Gastrocnemius medialis (tissue), 4 donors: ENCODE measurements around the gene PFDN2. TPM values are rescaled to one million over a fixed set of nuclear protein-coding genes. Genes with fewer than 3 reads are reported as not detected.

Source experiments
- ATAC-seq, 2 donors: fragments of 150-250 bp; one replicate each; pipeline ENCODE4 v1.9.1; 2016
- DNase-seq, 2 donors: peaks; one replicate each; pipeline ENCODE4 v3.0.0-alpha.2; 2019
- H3K27ac ChIP-seq, 4 donors: fragments of 200-600 bp; sonication (generic); 1 replicate in 1 of 4; 2 replicates in 3 of 4; pipeline ENCODE4 v1.5.1; 2016 to 2018; ENCODE audit warnings: mild to moderate bottlenecking in 2 of 4, moderate library complexity in 1 of 4
- H3K27me3 ChIP-seq, 3 donors: fragments of 200-600 bp; sonication (generic) in 2 of 3; 1 replicate in 1 of 3; 2 replicates in 2 of 3; pipeline versions ENCODE4 v1.5.1 to v1.6.0; 2016 to 2019; ENCODE audit warnings: mild to moderate bottlenecking in 1 of 3, moderate library complexity in 1 of 3
- H3K36me3 ChIP-seq, 2 donors: fragments of 200-600 bp; sonication (generic) in 1 of 2; one replicate each; pipeline ENCODE4 v1.5.1; 2017 to 2018
- H3K4me1 ChIP-seq, 2 donors: fragments of 200-600 bp; sonication (generic) in 1 of 2; one replicate each; pipeline ENCODE4 v1.5.1; 2016 to 2017; ENCODE audit warnings: mild to moderate bottlenecking in 2 of 2
- H3K4me3 ChIP-seq, 4 donors: fragments of 200-600 bp; sonication (generic) in 3 of 4; 1 replicate in 1 of 4; 2 replicates in 3 of 4; pipeline ENCODE4 v1.5.1; 2016 to 2019; ENCODE audit warnings: mild to moderate bottlenecking in 2 of 4
- H3K9me3 ChIP-seq, 3 donors: fragments of 200-600 bp; sonication (generic) in 2 of 3; 1 replicate in 1 of 3; 2 replicates in 2 of 3; pipeline ENCODE4 v1.5.1; 2016 to 2019
- CTCF ChIP-seq, 5 experiments: fragments of 450-650 bp in 3 of 5; fragments of 200-600 bp in 2 of 5; sonication (generic) in 2 of 5; IDR thresholded peaks in 4 of 5; conservative IDR thresholded peaks in 1 of 5; 1 replicate in 4 of 5; 2 replicates in 1 of 5; pipeline ENCODE4 v1.5.1; 2016 to 2019; ENCODE audit warnings: antibody characterized with exemption in 5 of 5, mild to moderate bottlenecking in 3 of 5, moderate library complexity in 3 of 5
- POLR2A ChIP-seq, 2 donors: fragments of 450-650 bp; IDR thresholded peaks; one replicate each; pipeline ENCODE4 v1.6.1; 2017; ENCODE audit warnings: antibody characterized with exemption in 2 of 2, mild to moderate bottlenecking in 2 of 2, moderate library complexity in 2 of 2
- in situ Hi-C, 4 donors: fragments of 200-750 bp; cut with MboI; loops; one replicate each; pipeline versions ENCODE4 v1.15.0 to v1.8.0; 2017; ENCODE audit warnings: low sequenced_read_pairs in 4 of 4
- intact Hi-C: fragments of 100-400 bp; cut with DNase I; formaldehyde crosslinking; loops from one replicate; pipeline ENCODE4 v1.15.1; 2023; ENCODE audit warnings: low total_unique reads
- total RNA-seq, 4 donors: library from RNA; depleted of rRNA; stranded (reverse); fragments of >200 nt; gene quantifications; one replicate each; pipeline versions ENCODE4 v1.1.0 to v1.2.3, GENCODE V29; 2016

The PFDN2 gene
- total RNA-seq, 4 donors from 2014 or later = 62.4 to 106 (median 74.1) TPM

DNA sequence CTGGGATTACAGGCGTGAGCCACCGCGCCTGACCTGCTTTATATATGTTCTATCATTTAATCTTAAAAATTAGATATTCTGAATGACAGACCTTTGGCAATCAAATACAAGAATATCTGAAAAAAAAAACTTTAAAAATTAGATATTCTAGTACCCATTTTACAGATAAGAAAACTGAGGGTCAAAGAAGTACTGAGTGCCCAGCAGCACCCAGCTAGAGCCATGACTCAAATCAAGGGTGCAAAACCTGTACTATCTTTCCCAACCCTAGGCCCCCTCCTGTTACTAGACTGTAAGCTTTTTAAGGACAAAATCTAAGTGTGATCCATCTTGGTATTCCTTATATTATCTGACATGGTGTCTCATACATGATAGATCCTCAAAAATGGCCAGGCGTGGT, 56.4 kb downstream of the PFDN2 start:
- H3K4me1 ChIP-seq = no peaks in the 10 kb centered on the region
- H3K27me3 ChIP-seq = peaks cover 0 to 13% (median under 1%) of the 10 kb centered on the region in 3 donors
- TF ChIP-seq CTCF (IDR thresholded peaks at IDR 0.05 in 4 of 5, conservative IDR thresholded peaks at IDR 0.05 in 1 of 5) (no peak), POLR2A (IDR thresholded peaks at IDR 0.05) (no peak)
- H3K36me3 ChIP-seq = no peaks in the 10 kb centered on the region
- in situ Hi-C loops = no loop called here
- H3K27ac ChIP-seq = no peak overlapping the region
- intact Hi-C loops = no loop called here
- no peak overlapping the region for H3K4me3 ChIP-seq
- DNase-seq (no peak), ATAC-seq (no peak)
- H3K9me3 ChIP-seq = no peaks in the 10 kb centered on the region

DNA sequence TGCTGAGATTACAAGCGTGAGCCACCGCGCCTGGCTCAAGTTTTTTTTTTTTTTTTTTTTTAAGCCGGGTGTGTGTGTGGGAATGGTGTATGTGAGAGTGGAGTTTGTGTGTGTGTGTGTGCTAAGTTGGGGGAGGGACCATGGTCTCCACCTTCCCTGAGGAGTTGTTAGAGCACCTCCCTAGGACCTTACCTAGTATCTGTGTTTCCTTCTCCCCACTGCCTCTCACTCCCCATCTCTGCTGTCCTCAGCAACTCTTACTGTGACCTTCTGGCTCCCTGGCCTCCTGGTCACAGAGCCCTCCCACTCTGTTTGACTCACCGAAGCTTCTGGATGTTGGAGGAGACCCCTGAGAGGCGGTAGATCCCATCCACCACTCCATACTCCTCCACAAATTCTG, 58.5 kb downstream of the PFDN2 start:
- H3K9me3 ChIP-seq = no peaks in the 10 kb centered on the region
- ATAC-seq (no peak), DNase-seq (no peak)
- peaks cover 0 to 12% (median 10%) of the 10 kb centered on the region in 3 donors for H3K27me3 ChIP-seq
- no peak overlapping the region for H3K27ac ChIP-seq
- no peaks in the 10 kb centered on the region for H3K4me1 ChIP-seq
- in situ Hi-C loops (no loop called here), intact Hi-C loops (no loop called here)
- no peak overlapping the region for H3K4me3 ChIP-seq
- no peak for TF ChIP-seq CTCF (IDR thresholded peaks at IDR 0.05 in 4 of 5, conservative IDR thresholded peaks at IDR 0.05 in 1 of 5)
- no peak for TF ChIP-seq POLR2A (IDR thresholded peaks at IDR 0.05)
- H3K36me3 ChIP-seq = no peaks in the 10 kb centered on the region

GRCh38 chr1:161054805-161055204, 63.0 kb downstream of the PFDN2 start:
- no peaks in the 10 kb centered on the region for H3K36me3 ChIP-seq

DNA sequence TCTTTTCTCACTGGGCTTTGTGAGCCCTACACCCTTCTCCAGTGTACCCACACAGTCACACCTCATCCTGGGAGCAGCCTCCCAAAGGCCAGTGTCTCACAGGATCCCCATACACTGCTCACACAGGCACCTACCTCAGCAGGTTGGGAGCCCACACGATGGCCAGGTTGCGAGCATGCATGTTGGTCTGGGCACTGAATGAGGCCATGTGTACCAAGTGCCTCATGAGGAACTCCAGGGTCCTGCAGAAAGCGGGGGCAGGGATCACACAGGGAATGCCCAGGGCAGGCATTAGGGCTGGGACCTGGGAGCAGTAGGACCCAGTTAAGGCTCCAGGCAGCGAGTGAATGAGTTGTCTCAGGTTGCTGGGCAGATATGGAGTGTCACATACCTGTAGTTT, 63.6 kb downstream of the PFDN2 start:
- Histone ChIP-seq H3K9me3 (no peaks in the 10 kb centered on the region), H3K27ac (no peak overlapping the region), H3K36me3 (no peaks in the 10 kb centered on the region), H3K4me3 (no peak overlapping the region), H3K4me1 (no peaks in the 10 kb centered on the region), H3K27me3 (peaks cover 0 to 16% (median 10%) of the 10 kb centered on the region in 3 donors)
- in situ Hi-C loops (no loop called here), intact Hi-C loops (no loop called here)
- no peak for ATAC-seq
- no peak for DNase-seq
- TF ChIP-seq POLR2A (IDR thresholded peaks at IDR 0.05) (no peak), CTCF (IDR thresholded peaks at IDR 0.05 in 4 of 5, conservative IDR thresholded peaks at IDR 0.05 in 1 of 5) (no peak)

More at GRCh38 chr1:161054805-161055204, 63.0 kb downstream of the PFDN2 start:
- in situ Hi-C loops = no loop called here
- H3K4me1 ChIP-seq = no peaks in the 10 kb centered on the region
- peaks cover 0 to 16% (median 10%) of the 10 kb centered on the region in 3 donors for H3K27me3 ChIP-seq
- no peaks in the 10 kb centered on the region for H3K9me3 ChIP-seq
- no peak overlapping the region for H3K27ac ChIP-seq
- no peak for DNase-seq
- H3K4me3 ChIP-seq = no peak overlapping the region
- TF ChIP-seq CTCF (IDR thresholded peaks at IDR 0.05 in 4 of 5, conservative IDR thresholded peaks at IDR 0.05 in 1 of 5) (no peak), POLR2A (IDR thresholded peaks at IDR 0.05) (no peak)
- no peak for ATAC-seq
- intact Hi-C loops = no loop called here

DNA sequence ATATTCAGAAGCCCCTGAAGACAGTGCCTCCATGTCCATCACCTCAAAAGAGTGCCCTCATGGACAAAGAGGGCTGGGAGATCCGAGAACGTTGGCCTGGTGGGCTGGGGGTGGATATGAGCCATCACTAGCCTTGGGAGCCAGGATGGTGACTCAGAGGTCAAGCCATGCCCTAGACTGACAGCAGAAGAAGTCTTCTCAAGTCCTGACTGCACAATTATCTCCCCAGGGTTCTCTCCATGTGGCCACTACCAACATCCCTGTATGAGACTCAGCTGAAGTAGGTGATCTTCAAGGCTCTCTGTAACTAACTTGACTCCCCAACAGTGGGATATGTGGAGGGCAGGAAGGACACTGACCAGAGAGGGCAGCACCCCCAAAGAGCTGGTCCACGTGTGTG, 64.9 kb downstream of the PFDN2 start:
- Histone ChIP-seq H3K27me3 (peaks cover 0 to 16% (median 6%) of the 10 kb centered on the region in 3 donors), H3K36me3 (no peaks in the 10 kb centered on the region), H3K9me3 (no peaks in the 10 kb centered on the region), H3K4me3 (no peak overlapping the region), H3K27ac (no peak overlapping the region), H3K4me1 (no peaks in the 10 kb centered on the region)
- DNase-seq (no peak), ATAC-seq (no peak)
- in situ Hi-C loops (no loop called here), intact Hi-C loops (no loop called here)
- TF ChIP-seq CTCF (IDR thresholded peaks at IDR 0.05 in 4 of 5, conservative IDR thresholded peaks at IDR 0.05 in 1 of 5) (no peak), POLR2A (IDR thresholded peaks at IDR 0.05) (no peak)
